ENCODE data around the gene GSX2.
"Not testable (repeated sequence)": the region's sequence is repeated elsewhere in the genome, so short reads cannot be mapped to it uniquely, and the experiment has no call there.

Gene GSX2

DNA sequence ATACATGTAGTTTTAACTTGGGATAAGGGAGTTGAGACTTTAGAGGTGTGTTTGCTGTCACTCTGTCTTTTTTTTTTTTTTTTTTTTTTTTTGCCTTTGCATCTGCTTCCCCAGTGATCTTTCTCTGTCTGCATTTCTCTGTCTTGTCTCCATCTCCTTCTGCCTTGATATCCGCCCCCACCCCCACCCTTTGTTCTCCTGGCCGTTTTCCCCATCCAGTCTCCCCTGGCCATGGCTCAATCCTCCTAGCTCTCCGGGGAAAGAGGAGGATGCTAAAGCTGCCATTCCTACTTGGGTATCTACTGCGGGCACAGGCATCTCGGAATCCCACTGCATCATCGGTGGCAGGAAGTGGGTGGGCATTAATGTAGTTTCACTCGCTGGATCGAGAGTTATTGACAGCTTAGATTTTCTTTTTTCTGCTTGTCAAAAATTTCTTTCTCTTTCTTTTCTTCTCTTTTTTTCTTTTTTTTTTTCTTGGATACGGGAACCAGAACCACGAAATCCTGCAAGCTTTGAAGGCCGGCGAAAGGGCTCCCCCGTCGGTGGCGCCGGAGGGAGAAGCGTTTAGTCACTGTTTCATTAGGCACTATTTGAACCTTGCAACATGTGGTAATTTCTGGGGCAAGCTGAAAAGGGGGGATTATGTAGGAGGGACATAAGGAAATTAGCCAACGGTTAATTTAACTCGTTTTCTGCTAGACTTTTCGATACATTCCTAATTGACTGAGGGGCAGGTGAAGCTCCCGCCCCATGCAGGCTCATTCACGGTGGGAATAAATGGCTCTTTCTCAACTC, 8.2 kb downstream of the GSX2 start:
- no peak for DNase-seq

DNA sequence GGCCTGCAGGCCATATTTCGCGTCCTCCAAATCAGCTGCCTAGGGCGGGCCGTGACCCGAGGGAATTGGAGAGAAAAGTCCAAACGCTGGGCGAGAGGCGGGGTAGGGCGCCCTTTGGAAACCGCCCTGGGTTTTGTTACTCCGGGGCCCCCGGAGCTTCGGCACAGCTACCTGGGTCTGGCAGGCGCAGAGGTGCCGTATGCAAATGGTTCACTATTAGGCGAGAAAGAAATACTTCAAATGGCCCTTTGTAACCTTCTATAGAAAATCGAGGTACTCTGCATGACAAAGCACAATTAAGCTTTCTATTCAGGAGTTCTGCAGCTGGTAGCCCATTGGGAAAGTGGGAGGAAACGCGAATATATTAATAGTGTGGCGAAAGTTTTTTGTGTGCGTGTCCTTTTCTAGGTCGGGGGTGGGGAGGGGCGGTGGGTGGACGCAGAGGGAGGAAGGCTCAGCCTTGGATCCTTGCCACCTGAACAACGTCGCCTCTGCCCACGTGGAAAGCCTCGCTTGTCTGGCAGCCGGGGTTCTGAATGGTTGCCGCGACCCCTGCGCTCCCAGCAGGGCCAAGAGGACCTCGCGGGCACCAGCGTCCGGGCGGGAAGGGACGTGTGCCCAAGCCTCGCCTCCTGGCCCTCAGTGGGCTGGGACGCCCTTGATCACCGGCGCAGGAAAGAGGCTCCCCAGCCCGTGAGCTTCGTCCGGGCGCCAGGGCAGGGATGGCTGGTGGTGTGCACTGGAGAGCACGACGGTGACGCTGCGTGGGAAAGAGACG, 9.5 kb downstream of the GSX2 start:
- DNase-seq, result no peak

DNA sequence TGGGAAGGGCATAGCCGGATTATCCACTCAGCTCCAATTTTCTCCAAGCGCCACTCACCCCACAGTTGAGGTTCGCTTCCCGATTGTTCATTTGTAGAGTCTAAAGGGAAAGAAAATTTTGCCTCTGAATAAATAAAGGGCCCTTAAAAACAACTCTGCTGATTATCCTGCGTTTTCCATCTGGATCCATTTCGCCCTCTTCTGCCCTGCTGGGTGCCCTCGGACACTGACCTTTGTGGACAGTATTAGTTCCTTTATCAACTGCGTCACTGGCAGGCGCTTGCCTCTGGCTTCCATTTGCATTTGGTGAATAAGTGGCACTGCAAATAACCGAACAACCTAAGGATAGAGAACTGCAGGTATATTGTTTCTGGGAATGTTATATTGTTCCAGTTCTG, 10.1 kb downstream of the GSX2 start:
- no peak for DNase-seq

DNA sequence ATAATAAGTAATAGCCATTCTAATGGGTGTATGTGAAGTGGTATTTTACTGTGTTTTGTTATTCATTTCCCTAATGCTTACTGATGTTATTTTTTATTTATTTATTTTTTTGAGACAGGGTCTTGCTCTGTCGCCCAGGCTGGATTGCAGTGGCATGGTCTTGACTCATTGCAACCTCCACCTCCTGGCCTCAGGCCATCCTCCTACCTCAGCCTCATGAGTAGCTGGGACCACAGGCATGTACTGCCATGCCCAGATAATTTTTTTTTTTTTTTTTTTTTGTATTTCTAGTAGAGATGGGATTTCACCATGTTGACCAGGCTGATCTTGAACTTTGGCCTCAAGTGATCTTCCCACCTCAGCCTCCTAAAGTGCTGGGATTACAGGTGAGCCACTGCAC, 13.2 kb downstream of the GSX2 start:
- DNase-seq, result not testable (repeated sequence)

DNA sequence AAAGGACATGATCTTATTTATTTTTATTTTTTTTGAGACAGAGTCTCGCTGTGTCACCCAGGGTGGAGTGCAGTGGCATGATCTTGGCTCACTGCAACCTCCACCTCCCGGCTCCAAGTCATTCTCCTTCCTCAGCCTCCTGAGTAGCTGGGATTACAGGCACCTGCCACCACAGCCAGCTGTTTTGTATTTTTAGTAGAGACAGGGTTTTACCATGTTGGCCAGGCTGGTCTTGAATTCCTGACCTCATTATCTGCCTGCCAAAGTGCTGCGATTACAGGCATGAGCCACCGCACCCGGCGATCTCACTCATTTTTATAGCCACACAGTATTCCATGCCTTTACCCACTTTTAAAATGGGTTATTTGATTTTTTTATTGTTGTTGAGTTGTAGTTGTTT, 16.3 kb downstream of the GSX2 start:
- not testable (repeated sequence) for DNase-seq

DNA sequence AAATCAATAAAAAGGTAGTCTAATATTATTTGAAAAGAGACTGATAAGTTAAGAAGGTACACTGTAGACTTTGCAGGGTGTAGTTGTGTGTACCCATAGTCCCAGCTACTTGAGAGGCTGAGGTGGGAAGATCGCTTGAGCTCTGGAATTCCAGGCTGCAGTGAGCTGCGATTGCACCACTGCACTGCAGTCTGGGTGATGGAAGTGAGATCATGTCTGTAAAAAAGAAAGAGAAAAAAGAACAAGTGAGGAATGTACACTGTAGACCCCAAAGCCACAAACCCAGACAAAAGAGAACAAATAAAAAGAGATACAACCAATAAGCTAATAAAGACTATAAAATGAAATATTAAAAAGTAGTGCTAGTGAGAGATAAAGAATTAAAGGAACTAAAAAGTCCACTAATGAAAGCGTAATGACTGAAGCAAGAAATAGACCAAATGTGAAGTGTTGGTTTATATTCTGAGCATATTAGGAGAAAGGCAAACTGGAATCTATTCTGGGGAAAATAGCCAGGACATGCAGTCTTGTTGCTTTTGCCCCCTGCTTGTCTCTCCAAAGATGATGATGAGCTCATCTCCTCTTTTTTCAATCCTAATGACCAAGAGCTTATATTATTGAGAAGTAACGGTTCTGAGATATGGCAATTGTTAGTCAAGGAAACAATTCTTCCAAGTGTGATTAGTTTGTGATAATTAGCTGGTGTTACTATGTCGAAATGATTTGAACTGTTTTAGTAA, 19.1 kb downstream of the GSX2 start:
- no peak for DNase-seq

DNA sequence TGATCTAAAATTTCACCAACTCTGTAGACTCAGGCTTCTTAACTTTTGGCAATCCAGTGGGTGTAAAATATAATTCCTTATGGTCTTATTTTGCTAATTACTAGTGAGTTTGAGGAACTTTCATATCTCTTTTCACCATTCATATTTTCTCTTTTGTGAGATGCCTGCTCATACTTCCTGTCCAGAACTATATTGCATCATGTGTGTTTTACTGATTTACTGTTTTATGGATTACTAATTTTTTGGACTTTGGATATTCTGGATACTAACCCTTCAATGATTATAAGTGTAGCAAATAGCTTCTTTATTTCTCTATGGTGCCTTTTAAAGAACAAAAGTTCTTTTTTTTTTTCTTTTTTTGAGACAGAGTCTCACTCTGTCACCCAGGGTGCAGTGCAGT, 20.6 kb downstream of the GSX2 start:
- no peak for DNase-seq

DNA sequence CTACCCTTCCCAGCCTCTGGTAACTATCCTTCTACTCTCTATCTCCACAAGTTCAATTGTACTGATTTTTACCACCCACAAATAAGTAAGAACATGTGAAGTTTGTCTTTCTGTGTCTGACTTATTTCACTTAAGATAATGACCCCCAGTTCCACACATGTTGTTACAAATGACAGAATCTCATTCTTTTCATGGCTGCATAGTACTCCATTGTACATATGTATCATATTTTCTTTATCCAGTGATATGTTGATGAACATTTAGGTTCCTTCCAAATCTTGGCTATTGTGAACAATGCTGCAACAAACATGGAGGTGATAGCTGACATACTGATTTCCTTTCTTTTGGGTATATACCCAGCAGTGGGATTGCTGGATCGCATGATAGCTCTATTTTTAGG, 27.7 kb downstream of the GSX2 start:
- DNase-seq, result no peak

DNA sequence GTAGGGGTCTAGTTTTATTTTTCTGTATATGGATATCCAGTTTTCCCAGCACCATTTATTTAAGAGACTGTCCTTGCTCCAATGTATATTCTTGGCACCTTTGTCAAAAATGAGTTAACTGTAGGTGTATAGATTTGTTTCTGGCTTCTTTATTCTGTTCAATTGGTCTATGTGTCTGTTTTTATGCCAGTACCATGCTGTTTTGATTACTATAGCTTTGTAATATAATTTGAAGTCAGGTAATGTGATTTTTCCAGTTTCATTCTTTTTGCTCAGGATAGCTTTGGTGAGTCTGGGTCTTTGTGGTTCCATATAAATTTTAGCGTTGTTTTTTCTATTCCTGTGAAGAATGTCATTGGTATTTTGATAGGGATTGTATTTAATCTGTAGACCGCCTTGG, 28.7 kb downstream of the GSX2 start:
- DNase-seq, result not testable (repeated sequence)

DNA sequence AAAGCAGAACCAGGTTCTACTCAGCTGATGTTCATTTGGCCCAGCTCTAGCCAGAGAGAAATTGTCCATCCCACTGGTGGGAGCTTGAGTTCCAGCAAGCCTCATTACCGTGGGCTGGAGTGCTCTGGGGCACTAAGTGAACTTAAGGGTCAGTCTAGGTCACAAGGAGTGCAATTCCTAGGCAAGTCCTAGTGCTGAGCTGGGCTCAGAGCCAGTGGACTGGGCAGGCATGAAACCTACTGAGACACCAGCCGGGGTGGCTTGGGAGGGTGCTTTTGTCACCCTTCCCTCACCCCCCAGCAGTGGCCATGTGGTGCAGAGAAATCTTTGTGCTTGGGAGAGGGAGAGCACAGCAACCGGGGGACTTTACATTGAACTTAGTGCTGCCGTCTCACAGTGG, 39.4 kb downstream of the GSX2 start:
- DNase-seq, result no peak

DNA sequence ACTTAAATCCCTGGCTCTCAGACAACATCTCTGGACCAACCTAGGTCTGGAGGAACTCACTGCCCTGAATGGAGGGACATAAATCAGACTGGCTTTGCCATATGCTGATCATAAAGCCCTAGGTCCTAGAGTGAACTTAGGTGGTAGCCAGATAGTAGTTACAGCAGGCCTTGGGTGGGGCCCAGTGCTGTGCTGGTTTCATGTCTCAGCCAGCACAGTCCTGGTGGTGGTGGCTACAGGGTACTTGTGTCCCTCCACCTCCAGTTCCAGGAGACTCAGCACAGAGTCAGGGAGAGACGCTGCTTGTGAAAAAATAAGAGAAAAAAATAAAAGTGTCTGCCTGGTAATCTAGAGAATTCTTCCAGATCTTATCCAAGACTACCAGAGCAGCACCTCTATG, 40.3 kb downstream of the GSX2 start:
- no peak for DNase-seq

DNA sequence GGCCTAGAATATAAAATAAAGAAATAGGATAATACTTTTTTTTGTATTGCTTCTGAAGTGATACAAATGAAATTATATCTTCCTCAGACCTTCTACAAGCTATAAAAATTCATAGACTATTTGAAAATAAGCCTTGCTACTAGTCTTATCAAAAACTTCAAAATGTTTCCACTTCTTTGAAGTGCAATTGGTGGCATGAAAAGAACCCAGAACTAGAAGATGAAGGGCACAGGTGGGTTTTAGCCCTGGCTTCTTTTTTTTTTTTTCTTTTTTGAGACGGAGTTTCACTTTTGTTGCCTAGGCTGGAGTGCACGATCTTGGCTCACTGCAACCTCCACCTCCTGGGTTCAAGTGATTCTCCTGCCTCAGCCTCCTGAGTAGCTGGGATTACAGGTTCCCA, 44.2 kb downstream of the GSX2 start:
- no peak for DNase-seq

DNA sequence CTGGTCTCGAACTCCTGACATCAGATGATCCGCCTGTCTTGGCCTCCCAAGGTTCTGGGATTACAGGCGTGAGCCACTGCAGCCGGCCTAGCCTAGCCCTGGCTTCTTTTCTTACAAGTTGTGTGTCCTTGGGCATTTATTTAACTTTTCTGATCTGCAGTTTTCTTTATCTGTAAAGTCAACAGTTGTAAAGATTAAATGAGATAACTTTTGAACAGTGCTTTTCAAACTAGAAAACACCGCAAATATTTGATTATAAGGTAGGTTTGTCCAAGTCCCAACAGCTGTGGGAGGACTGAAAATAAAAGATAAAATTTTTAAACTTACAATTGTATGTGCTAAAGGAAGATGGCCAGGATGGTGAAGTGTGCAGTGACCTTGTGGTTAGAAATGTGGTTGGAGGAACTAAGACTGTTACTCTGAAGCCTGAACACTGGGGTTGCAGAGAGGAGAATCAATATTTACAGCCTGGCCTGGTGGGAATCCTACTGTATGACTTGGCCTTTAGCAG, 44.8 kb downstream of the GSX2 start:
- DNase-seq, result no peak

DNA sequence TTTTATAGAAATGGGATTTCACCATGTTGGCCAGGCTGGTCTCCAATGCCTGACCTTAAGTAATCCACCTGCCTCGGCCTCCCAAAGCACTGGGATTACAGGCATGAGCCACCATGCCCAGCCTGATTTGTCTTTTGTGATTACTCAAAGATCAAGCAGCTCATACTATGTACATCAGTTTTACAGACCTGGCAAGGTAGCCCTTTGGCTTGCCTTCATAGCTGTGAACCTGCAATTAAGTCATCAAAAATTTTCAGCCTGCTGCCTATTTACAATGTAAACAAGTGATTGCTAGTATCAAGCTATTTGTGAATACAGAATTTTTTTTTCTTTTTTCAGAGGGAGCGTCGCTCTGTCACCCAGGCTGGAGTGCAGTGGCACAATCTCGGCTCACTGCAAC, 46.2 kb downstream of the GSX2 start:
- DNase-seq, result no peak

DNA sequence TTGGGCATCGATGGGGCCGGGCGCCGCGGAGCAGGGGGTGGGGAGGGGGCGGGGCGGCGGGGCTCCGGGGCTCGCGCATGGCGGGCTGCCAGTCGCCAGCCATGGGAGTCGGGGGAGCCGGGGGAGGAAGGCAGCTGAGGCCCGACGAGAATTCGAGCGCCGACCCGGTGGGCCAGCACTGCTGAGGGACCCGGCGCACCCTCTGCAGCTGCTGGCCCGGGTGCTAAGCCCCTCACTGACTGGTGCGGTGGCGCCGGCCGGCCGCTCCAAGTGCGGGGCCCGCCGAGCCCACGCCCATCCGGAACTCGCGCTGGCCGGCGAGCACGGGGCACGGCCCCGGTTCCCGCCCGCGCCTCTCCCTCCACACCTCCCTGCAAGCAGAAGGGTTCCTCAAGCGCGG, 49.4 kb downstream of the GSX2 start:
- DNase-seq, result no peak
